ENCODE results near the gene PIK3AP1.

- TF ChIP-seq CTCF (IDR thresholded peaks at IDR 0.05) (no peak), EP300 (IDR thresholded peaks at IDR 0.05) (no peak)
Observed at GRCh38 chr10:96576277-96576980, 143.9 kb downstream of the PIK3AP1 start.

Data from upper lobe of left lung (tissue), 4 donors.